Measurements from ENCODE around the gene ARHGAP42.
"Not testable (repeated sequence)": the region's sequence is repeated elsewhere in the genome, so short reads cannot be mapped to it uniquely, and the experiment has no call there.

ARHGAP42 gene

DNA sequence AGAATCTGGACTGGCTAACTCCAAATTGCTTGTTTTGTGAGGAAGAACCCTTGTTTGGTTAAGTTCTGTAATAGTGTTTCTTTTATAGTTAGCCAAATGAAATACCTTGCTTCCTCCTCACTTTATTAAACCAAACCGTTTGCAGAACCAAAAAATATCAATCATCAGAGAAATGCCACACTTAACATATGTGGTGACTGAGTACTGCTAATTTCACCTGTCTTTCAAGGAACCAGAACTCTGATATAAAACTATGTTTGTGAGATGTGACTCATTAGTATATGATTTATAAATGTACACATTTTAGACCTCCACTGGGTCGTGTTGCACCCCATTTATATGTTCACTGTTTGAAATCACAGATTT is 322.6 kb downstream of the ARHGAP42 start:
- no peak for DNase-seq (ENCODE audit: low read depth in 2 of 3, low spot score in 1 of 3)

- DNase-seq (ENCODE audit: low read depth in 2 of 3, low spot score in 1 of 3): no peak
Observed at GRCh38 chr11:101010899-101011298, 323.8 kb downstream of the ARHGAP42 start.

- DNase-seq (ENCODE audit: low read depth in 2 of 3, low spot score in 1 of 3): no peak
Observed at GRCh38 chr11:101011881-101012280, 324.8 kb downstream of the ARHGAP42 start.

DNA sequence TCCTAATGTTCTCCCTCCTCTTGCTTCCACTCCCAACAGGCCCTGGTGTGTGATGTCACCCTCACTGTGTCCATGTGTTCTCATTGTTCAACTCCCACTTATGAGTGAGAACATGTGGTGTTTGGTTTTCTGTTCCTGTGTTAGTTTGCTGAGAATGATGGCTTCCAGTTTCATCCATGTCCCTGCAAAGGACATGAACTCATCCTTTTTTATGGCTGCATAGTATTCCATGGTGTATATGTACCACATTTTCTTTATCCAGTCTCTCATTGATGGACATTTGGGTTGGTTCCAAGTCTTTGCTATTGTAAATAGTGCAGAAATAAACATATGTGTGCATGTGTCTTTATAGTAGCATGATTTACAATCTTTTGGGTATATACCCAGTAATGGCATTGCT is 326.6 kb downstream of the ARHGAP42 start:
- not testable (repeated sequence) for DNase-seq (ENCODE audit: low read depth in 2 of 3, low spot score in 1 of 3)

DNA sequence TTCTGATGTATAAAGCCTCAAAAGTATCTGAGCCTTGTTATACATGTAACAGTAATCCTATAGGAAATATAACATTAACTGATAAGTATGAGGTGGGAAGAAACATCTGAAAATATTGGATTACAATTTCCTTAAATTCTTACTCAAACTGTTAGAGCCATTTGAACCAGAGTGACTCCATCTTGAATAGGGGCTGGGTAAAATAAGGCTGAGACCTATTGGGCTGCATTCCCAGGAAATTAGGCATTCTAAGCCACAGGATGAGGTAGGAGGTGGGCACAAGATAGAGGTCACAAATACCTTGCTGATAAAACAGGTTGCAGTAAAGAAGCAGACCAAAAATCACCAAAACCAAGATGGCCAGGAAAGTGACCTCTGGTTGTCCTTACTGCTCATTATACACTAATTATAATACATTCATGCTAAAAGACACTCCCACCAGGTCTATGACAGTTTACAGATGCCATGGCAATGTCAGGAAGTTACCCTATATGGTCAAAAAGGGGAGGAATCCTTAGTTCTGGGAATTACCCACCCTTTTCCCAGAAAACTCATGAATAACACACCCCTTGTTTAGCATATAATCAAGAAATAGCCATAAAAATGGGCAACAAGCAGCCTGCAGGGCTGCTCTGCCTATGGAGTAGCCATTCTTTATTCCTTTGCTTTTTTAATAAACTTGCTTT is 327.7 kb downstream of the ARHGAP42 start:
- no peak for DNase-seq (ENCODE audit: low read depth in 2 of 3, low spot score in 1 of 3)

DNA sequence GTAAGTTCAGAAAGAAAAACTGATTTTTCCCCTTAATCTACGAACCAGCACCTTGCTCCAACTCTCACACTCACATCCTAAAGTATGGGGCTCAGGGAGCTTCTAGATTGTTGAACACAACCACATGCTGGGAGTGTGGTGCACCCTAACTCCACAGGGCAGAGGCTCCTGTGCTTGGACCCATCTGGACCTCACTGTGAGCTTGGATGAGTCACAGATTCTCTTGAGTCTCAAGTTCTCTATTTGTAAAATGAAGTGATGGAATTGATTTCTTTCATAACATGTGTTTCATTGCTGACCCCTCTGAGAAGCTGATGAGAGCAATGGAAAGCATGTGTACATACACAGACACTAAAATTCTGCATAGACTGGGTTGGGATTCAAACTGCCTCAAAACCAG is 332.8 kb downstream of the ARHGAP42 start:
- DNase-seq (ENCODE audit: low read depth in 2 of 3, low spot score in 1 of 3): no peak

DNA sequence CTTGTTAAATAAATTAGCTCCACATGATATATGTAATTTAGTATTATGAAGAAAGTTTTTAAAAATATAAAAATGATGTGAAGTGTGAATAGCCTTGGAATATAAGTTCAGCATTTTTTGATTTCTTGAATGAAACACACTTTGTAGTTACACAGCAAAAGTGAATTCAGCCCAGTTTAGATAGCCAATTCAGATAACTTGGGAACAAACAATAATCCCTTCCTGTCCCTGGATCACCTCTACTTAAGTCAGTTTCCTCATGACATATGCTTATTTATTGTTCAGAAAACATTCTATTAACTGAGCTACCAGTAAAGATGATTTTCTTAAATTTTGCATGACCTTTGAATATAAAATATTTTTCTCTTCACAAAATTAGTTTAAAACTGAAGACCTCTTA is 335.2 kb downstream of the ARHGAP42 start:
- DNase-seq (ENCODE audit: low read depth in 2 of 3, low spot score in 1 of 3): no peak

DNA sequence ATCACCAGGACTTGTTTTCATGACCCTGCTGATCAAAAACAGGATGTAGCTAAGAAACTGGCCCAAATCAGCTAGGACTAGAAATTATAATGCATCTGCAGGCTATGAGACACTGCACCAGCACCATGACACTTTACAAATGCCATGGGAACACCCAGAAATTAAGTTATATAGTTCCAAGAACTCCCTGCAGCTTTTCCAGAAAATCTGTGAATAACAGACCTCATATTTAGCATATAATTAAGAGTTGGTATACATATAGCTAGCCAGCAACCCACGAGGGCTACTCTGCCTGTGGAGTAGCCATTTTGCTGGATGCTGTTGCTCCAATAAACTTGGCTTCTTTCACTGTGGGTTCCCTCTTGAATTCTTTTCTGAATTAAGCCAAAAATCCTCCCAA is 341.6 kb downstream of the ARHGAP42 start:
- no peak for DNase-seq (ENCODE audit: low read depth in 2 of 3, low spot score in 1 of 3)

DNA sequence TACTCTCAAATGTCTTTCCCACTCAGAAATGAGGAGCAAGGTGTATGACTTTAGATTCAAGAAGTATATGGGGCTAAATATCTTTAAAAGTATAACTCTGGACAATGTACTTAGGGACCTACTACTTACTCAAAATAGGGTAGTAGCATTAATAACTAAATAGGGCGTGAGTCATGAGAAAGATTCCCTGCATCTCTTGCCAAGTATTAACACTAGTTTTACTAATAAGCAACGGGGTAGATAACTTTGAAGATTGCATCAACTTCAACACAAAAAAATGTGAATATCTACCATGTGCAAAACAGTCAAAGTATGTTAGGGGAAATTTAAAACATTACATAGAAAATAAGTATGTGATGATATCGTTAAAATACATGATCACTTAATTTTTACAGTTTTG is 342.9 kb downstream of the ARHGAP42 start:
- no peak for DNase-seq (ENCODE audit: low read depth in 2 of 3, low spot score in 1 of 3)

DNA sequence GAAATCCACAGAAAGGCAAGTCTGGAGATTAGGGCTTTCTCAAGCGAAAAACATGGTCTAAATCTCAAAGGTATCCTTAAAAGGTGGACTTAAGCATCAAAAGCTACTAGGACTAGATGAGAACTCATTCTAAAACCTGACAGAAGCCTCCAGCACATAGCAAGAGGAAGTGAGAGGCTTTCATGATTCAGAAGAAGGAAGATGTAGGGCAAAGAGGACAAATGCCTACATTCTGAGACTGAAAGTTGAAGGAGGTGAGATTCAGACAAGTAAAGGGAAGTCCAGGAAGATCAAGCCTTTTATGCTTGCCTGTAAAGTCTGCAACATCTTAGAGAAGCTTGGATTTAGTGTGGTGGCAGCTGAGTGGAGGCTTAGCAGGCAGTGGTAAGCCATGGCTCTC is 343.6 kb downstream of the ARHGAP42 start:
- no peak for DNase-seq (ENCODE audit: low read depth in 2 of 3, low spot score in 1 of 3)

DNA sequence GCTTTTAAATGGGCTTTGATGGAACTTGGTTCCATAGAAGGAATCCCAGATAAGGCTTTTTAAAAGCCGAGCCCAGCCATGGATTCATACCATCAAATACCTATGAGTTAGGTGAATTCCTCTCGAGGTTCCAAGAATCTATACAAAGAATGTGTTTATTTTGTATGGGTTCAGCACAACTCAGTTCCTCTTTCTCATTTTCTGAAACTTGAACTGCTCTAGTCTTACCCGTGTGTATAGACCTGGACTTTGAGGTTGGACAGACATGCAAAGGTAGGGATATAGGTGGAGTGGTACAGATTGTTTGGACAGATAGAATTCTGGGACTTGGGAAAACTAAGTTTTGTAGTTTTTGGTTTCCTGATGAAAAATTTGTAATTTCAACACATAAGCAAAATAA is 344.6 kb downstream of the ARHGAP42 start:
- DNase-seq (ENCODE audit: low read depth in 2 of 3, low spot score in 1 of 3): no peak

GRCh38 chr11:101032991-101033390 is 345.9 kb downstream of the ARHGAP42 start:
- DNase-seq (ENCODE audit: low read depth in 2 of 3, low spot score in 1 of 3): no peak

DNA sequence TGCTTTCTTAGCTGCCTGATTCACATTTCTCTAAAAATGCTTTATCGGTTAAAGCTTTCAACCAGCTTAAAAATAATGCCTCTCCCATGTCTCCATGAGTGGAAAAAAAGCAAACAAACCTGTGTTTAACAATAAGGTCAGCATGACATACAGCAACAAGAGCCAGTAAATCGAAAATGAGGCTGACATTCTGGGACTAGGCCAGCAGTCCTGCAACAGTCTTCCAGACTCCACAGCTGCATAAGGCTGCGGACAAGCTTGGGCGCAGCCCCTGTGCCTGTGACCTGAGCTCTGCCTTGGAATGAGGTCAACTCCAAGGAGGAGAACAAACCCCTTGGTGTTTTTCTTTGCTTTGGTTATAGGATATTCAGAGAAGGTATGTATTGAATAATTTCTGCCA is 347.0 kb downstream of the ARHGAP42 start:
- no peak for DNase-seq (ENCODE audit: low read depth in 2 of 3, low spot score in 1 of 3)

DNA sequence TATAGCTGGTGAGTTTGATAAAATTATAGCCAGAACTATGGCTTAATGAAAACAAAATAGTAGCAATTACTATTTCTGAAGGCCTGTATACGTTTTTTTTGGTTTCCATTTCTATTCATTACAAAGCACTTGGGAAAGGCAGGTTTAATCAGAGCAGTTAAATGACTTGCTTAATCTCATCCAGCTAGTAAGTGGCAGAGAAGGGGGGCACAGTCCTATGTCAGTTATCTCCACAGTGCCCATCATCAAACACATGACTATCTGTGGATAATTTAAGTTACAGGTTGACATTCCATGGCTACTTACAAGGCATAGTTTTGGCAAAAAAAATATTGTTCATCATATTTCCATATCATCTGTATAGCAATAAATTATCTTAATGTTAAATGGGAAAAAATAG is 348.8 kb downstream of the ARHGAP42 start:
- no peak for DNase-seq (ENCODE audit: low read depth in 2 of 3, low spot score in 1 of 3)
